ENCODE results near the gene MUC5B.

DNA sequence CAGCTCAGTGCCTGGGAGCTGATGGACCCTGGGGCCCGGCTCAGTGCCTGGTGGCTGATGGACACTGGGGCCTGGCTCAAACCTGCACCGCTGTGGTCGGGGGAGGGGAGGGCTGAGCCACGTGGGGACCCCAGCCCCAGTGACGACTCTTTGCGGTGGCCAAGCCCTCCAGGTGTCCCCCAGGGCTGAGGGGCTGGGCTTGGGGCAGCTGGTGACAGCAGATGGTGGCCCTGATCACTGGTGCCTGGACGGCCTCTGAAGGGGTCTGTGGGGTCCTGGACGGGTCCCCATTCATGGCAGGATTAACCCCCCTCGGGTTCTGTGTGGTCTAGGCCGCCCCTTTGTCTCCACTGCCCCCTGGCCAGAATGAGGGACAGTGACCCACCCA lies 3.4 kb upstream of the MUC5B start:
- TF ChIP-seq, protein P1, sequence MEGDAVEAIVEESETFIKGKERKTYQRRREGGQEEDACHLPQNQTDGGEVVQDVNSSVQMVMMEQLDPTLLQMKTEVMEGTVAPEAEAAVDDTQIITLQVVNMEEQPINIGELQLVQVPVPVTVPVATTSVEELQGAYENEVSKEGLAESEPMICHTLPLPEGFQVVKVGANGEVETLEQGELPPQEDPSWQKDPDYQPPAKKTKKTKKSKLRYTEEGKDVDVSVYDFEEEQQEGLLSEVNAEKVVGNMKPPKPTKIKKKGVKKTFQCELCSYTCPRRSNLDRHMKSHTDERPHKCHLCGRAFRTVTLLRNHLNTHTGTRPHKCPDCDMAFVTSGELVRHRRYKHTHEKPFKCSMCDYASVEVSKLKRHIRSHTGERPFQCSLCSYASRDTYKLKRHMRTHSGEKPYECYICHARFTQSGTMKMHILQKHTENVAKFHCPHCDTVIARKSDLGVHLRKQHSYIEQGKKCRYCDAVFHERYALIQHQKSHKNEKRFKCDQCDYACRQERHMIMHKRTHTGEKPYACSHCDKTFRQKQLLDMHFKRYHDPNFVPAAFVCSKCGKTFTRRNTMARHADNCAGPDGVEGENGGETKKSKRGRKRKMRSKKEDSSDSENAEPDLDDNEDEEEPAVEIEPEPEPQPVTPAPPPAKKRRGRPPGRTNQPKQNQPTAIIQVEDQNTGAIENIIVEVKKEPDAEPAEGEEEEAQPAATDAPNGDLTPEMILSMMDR (IDR thresholded peaks at IDR 0.05): no peak
- TF ChIP-seq ZFX (IDR thresholded peaks at IDR 0.05; ENCODE audit: borderline replicate concordance): no peak
